Measurements from ENCODE around the gene NLRP7. TPM values are rescaled to one million over a fixed set of nuclear protein-coding genes. Genes with fewer than 3 reads are reported as not detected.

The NLRP7 gene
- not detected in 2 replicates for total RNA-seq

DNA sequence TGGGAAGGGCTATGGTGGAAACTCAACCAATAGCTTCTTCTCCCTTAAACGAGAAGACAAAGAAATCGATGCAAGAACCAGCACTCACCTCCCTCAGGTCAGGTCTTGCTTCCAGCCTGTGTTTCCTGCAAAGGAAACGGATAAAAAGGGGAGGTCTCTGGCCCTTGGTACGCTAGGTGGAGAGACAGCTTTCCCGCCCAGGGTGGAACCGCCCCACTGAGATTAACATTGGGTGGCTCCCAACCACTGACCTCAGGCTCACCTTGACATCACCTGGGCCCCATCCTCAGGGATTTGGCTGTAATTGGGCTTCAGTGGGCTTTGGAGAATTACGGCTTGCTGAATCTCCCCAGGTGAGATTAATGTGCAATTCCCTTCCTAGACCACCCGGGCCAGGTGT, at the start of gene NLRP7:
Gene NLRP7 (minus strand): TSS at position 150 of the 400 bp plus-strand sequence.

DNA sequence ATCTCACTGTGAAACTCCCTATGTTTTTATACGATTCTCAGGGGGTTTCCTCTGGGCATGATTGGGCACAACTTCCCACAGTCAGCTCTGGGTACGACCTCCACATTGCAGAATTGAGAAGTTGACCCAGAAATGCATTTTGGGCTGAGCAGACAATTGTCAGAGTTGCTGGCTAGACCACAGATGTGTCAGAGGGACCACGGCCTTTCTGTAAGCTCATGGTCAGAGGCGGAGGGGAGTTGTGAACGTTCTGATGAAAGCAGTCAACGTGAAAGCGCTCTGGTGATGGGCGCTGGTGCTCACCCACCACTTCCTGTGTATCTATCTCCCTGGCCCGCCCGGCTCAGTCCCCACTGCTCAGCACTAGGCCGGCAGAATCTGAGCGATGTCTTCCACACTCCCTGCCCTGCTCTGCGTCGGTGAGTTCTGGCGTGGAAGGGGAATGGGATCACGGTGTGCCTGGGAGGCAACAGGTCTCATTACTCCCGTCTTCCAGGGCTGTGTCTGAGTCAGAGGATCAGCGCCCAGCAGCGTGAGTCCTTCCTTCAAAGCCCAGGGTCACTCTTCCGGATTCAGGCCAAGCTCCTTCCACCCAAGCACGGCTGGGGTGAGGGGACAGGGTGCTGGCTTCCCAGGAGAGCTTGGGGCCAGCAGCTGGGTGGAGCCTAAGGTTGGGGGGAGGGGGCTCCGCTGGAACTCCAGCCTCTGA, 41.4 kb downstream of the NLRP7 start, which contains the start of gene NCR1:
Gene NCR1 (plus strand): TSS at position 346 of the 709 bp plus-strand sequence. CDS start 40 bp downstream, at position 386.

DNA sequence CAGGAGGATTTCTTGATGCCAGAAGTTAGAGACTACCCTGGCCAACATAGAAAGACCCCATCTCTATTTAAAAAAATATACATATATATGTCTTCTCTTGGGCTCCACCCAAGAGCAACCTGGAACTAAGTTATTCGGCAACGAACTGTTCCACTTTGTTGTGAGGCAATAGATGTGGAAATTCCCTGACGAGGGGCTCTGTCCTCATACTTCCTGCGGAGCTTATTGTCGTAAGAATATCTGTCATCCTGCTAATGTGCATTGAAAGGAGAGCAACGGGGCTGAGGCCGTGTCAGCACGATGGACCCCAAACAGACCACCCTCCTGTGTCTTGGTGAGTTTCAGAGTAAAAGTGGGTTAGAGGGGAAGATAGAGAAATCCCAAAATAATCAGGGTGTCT, 73.3 kb downstream of the NLRP7 start, which contains the start of gene FCAR:
Gene FCAR (plus strand): TSS at position 246 of the 400 bp plus-strand sequence. CDS start 55 bp downstream, at position 301.

Other genes starting within 250 kb of the NLRP7 start
- gene KIR3DL3, start 223.1 kb downstream of the NLRP7 start, total RNA-seq, result not detected in 2 replicates
- gene KIR2DL3, start 209.0 kb downstream of the NLRP7 start, total RNA-seq, result not detected in 2 replicates
- gene KIR2DL1, start 177.7 kb downstream of the NLRP7 start, total RNA-seq, result not detected in 2 replicates
- not detected in 2 replicates for gene KIR2DL4, start 143.9 kb downstream of the NLRP7 start, total RNA-seq
- not detected in 2 replicates for gene KIR3DL1, start 131.1 kb downstream of the NLRP7 start, total RNA-seq
- gene KIR2DS4, start 114.9 kb downstream of the NLRP7 start, total RNA-seq, result not detected in 2 replicates
- gene KIR3DL2, start 97.1 kb downstream of the NLRP7 start, total RNA-seq, result not detected in 2 replicates
- gene FCAR, start 73.3 kb downstream of the NLRP7 start, total RNA-seq, result not detected in 2 replicates
- not detected in 2 replicates for gene NCR1, start 41.4 kb downstream of the NLRP7 start, total RNA-seq
- gene NLRP2, start 18.8 kb upstream of the NLRP7 start, total RNA-seq, result 0.77 and 2.3 TPM in 2 replicates
- gene GP6, start 90.7 kb upstream of the NLRP7 start, total RNA-seq, result 0.09 TPM in 1 of 2 replicates, not detected in the other
- 15.0 and 28.4 TPM in 2 replicates for gene RDH13, start 115.6 kb upstream of the NLRP7 start, total RNA-seq
- 10.0 and 12.7 TPM in 2 replicates for gene EPS8L1, start 128.3 kb upstream of the NLRP7 start, total RNA-seq
- 23.5 and 25.8 TPM in 2 replicates for gene PPP1R12C, start 170.1 kb upstream of the NLRP7 start, total RNA-seq
- 0.77 and 0.87 TPM in 2 replicates for gene TNNT1, start 201.7 kb upstream of the NLRP7 start, total RNA-seq
- gene TNNI3, start 210.2 kb upstream of the NLRP7 start, total RNA-seq, result not detected in 2 replicates
- 0.34 and 0.65 TPM in 2 replicates for gene DNAAF3, start 219.1 kb upstream of the NLRP7 start, total RNA-seq
- gene SYT5, start 232.8 kb upstream of the NLRP7 start, total RNA-seq, result under 0.01 TPM in 1 of 2 replicates, not detected in the other

Measured in dermis lymphatic vessel endothelial cell (primary cell).